WI38 (cell line): Measurements from ENCODE around the gene MINDY4B.

Experiments
- H3K4me3 ChIP-seq: 2 replicates; pipeline ENCODE4 v1.5.1; 2011; ENCODE audit warnings: low read depth, mild to moderate bottlenecking, control low read depth, low read length
- CTCF ChIP-seq: IDR thresholded peaks from 2 replicates; pipeline ENCODE4 v1.5.1; 2012; ENCODE audit warnings: low read depth, mild to moderate bottlenecking, control low read depth, low read length

The MINDY4B gene

GRCh38 chr3:150830094-150830681 is 75.1 kb downstream of the MINDY4B start:
- no peak for TF ChIP-seq CTCF
- no peak overlapping the region for H3K4me3 ChIP-seq

- TF ChIP-seq CTCF = no peak
Measured at GRCh38 chr3:150829408-150829807, 75.8 kb downstream of the MINDY4B start.

GRCh38 chr3:150828997-150829396 is 76.2 kb downstream of the MINDY4B start:
- no peak overlapping the region for H3K4me3 ChIP-seq
- TF ChIP-seq CTCF = no peak

More at GRCh38 chr3:150829408-150829807, 75.8 kb downstream of the MINDY4B start:
- H3K4me3 ChIP-seq = no peak overlapping the region

GRCh38 chr3:150828261-150828660 is 77.0 kb downstream of the MINDY4B start:
- no peak overlapping the region for H3K4me3 ChIP-seq

GRCh38 chr3:150826466-150827282 is 78.6 kb downstream of the MINDY4B start:
- H3K4me3 ChIP-seq = no peak overlapping the region
- TF ChIP-seq CTCF = no peak

More at GRCh38 chr3:150828261-150828660, 77.0 kb downstream of the MINDY4B start:
- TF ChIP-seq CTCF = no peak

GRCh38 chr3:150825916-150826377 is 79.3 kb downstream of the MINDY4B start:
- H3K4me3 ChIP-seq = no peak overlapping the region
- no peak for TF ChIP-seq CTCF

GRCh38 chr3:150825192-150825915 is 79.9 kb downstream of the MINDY4B start:
- no peak overlapping the region for H3K4me3 ChIP-seq
- no peak for TF ChIP-seq CTCF
